Ascending aorta (tissue), 2 donors: ENCODE data around the gene S100A9. TPM values are rescaled to one million over a fixed set of nuclear protein-coding genes. Genes with fewer than 3 reads are reported as not detected.

Experiments
- DNase-seq, 2 donors: peaks; one replicate each; pipeline ENCODE4 v3.0.0-alpha.2; 2019; ENCODE audit warnings: low spot score in 2 of 2
- H3K27ac ChIP-seq, 2 donors: fragments of 200-600 bp; sonication (generic); one replicate each; pipeline ENCODE4 v1.5.1; 2016 to 2017; ENCODE audit warnings: mild to moderate bottlenecking in 1 of 2
- H3K27me3 ChIP-seq: fragments of 200-600 bp; sonication (generic); one replicate; pipeline ENCODE4 v1.5.1; 2017
- H3K36me3 ChIP-seq, 2 donors: fragments of 200-600 bp; sonication (generic); one replicate each; pipeline ENCODE4 v1.5.1; 2016
- H3K4me1 ChIP-seq, 2 donors: fragments of 200-600 bp; sonication (generic); one replicate each; pipeline ENCODE4 v1.5.1; 2016 to 2017; ENCODE audit warnings: mild to moderate bottlenecking in 1 of 2
- H3K4me3 ChIP-seq, 2 donors: fragments of 200-600 bp; sonication (generic); one replicate each; pipeline ENCODE4 v1.5.1; 2016 to 2017; ENCODE audit warnings: mild to moderate bottlenecking in 1 of 2
- H3K9me3 ChIP-seq, 2 donors: fragments of 200-600 bp; sonication (generic); one replicate each; pipeline ENCODE4 v1.5.1; 2016
- CTCF ChIP-seq, 3 experiments: fragments of 200-600 bp in 2 of 3; fragments of 450-650 bp in 1 of 3; sonication (generic) in 2 of 3; IDR thresholded peaks; one replicate each; pipeline ENCODE4 v1.5.1; 2016 to 2019; ENCODE audit warnings: antibody characterized with exemption in 3 of 3, mild to moderate bottlenecking in 1 of 3, moderate library complexity in 1 of 3
- intact Hi-C: fragments of 100-400 bp; cut with DNase I; formaldehyde crosslinking; loops from one replicate; pipeline ENCODE4 v1.15.1; 2023
- total RNA-seq: library from RNA; depleted of rRNA; stranded (reverse); fragments of >200 nt; gene quantifications from one replicate; pipeline ENCODE4 v1.1.0, GENCODE V29; 2016

S100A9 gene
- total RNA-seq, 1 donor from 2014 or later, result 764 TPM

- DNase-seq, result no peak
- H3K36me3 ChIP-seq, result no peaks in the 10 kb centered on the region
- no peak overlapping the region for H3K4me3 ChIP-seq
- peaks cover 0 to 1% of the 10 kb centered on the region in 2 donors for H3K9me3 ChIP-seq
- no peak overlapping the region for H3K27ac ChIP-seq
- H3K27me3 ChIP-seq, result no peaks in the 10 kb centered on the region
- intact Hi-C loops, result no loop called here
- no peaks in the 10 kb centered on the region for H3K4me1 ChIP-seq
- TF ChIP-seq CTCF (IDR thresholded peaks at IDR 0.05), result no peak
These were observed 21.0 kb upstream of the S100A9 start for GRCh38 chr1:153336650-153337049.

- H3K27me3 ChIP-seq, result no peaks in the 10 kb centered on the region
- DNase-seq, result no peak
These were observed 19.4 kb upstream of the S100A9 start for GRCh38 chr1:153337980-153338853.

GRCh38 chr1:153339802-153340201, 17.9 kb upstream of the S100A9 start:
- intact Hi-C loops, result no loop called here
- no peaks in the 10 kb centered on the region for H3K27me3 ChIP-seq
- DNase-seq, result no peak
- no peak overlapping the region for H3K27ac ChIP-seq
- no peaks in the 10 kb centered on the region for H3K36me3 ChIP-seq
- no peak overlapping the region for H3K4me3 ChIP-seq
- H3K4me1 ChIP-seq, result no peaks in the 10 kb centered on the region
- TF ChIP-seq CTCF (IDR thresholded peaks at IDR 0.05), result no peak
- H3K9me3 ChIP-seq, result no peaks in the 10 kb centered on the region

More at GRCh38 chr1:153337980-153338853, 19.4 kb upstream of the S100A9 start:
- H3K4me3 ChIP-seq, result no peak overlapping the region
- intact Hi-C loops, result no loop called here
- no peaks in the 10 kb centered on the region for H3K9me3 ChIP-seq
- H3K36me3 ChIP-seq, result no peaks in the 10 kb centered on the region
- TF ChIP-seq CTCF (IDR thresholded peaks at IDR 0.05), result no peak
- no peak overlapping the region for H3K27ac ChIP-seq
- H3K4me1 ChIP-seq, result no peaks in the 10 kb centered on the region

- H3K27me3 ChIP-seq, result no peaks in the 10 kb centered on the region
- H3K4me3 ChIP-seq, result no peak overlapping the region
- no peak for DNase-seq
- no peaks in the 10 kb centered on the region for H3K4me1 ChIP-seq
- H3K36me3 ChIP-seq, result no peaks in the 10 kb centered on the region
- intact Hi-C loops, result no loop called here
- no peaks in the 10 kb centered on the region for H3K9me3 ChIP-seq
- no peak overlapping the region for H3K27ac ChIP-seq
- TF ChIP-seq CTCF (IDR thresholded peaks at IDR 0.05), result no peak
These were observed 17.3 kb upstream of the S100A9 start for GRCh38 chr1:153340356-153340755.

- no peak for TF ChIP-seq CTCF (IDR thresholded peaks at IDR 0.05)
- no peaks in the 10 kb centered on the region for H3K27me3 ChIP-seq
- no peaks in the 10 kb centered on the region for H3K4me1 ChIP-seq
- no peak overlapping the region for H3K27ac ChIP-seq
- H3K9me3 ChIP-seq, result no peaks in the 10 kb centered on the region
- intact Hi-C loops, result no loop called here
- no peaks in the 10 kb centered on the region for H3K36me3 ChIP-seq
- DNase-seq, result no peak
- no peak overlapping the region for H3K4me3 ChIP-seq
These were observed 16.2 kb upstream of the S100A9 start for GRCh38 chr1:153341431-153341934.
